A549 (cell line): Measurements from ENCODE around the gene TMEM135. TPM values are rescaled to one million over a fixed set of nuclear protein-coding genes. Genes with fewer than 3 reads are reported as not detected.

Source experiments
- ATAC-seq, 2 experiments: fragments of 200-7000 bp in 1 of 2; fragments of >200 bp in 1 of 2; cut with Nextera tagmentation in 1 of 2; cut with Tn5 transposase in 1 of 2; 3 replicates each; pipeline versions ENCODE4 v1.8.0 to v1.9.1; 2018 to 2020; ENCODE audit warnings: mild to moderate bottlenecking in 1 of 2, moderate library complexity in 1 of 2
- CTCF ChIA-PET: fragments of 300-600 bp; sonication (Branson Sonifier 250); formaldehyde crosslinking; extraction: SDS; loops from one replicate; lab custom pipeline; 2021; ENCODE audit warnings: antibody characterized with exemption, inconsistent platforms; lab: Yijun Ruan, JAX
- POLR2A ChIA-PET: fragments of 350-600 bp; formaldehyde crosslinking; extraction: SDS; loops from one replicate; lab custom pipeline; 2021; ENCODE audit warnings: antibody characterized with exemption, inconsistent platforms; lab: Yijun Ruan, JAX
- DNase-seq, 2 experiments: peaks; one replicate each; pipeline versions ENCODE4 v3.0.0 to v3.0.0-alpha.2; 2011 to 2016; ENCODE audit warnings: low read depth in 1 of 2, low spot score in 1 of 2
- FAIRE-seq: peaks from 2 replicates; lab custom pipeline; 2011; peaks lifted over from hg19 to GRCh38; lab: Jason Lieb, UNC
- H3K27ac ChIP-seq, 2 experiments: fragments of >200 bp; sonication (Bioruptor Twin); formaldehyde crosslinking; 3 replicates each; pipeline ENCODE4 v1.5.1; 2016 to 2017
- H3K4me1 ChIP-seq: fragments of >200 bp; sonication (Bioruptor Twin); formaldehyde crosslinking; 3 replicates; pipeline ENCODE4 v1.6.1; 2016
- H3K4me2 ChIP-seq: fragments of >200 bp; sonication (Bioruptor Twin); formaldehyde crosslinking; 3 replicates; pipeline ENCODE4 v1.6.1; 2016
- H3K4me3 ChIP-seq: fragments of >200 bp; sonication (Bioruptor Twin); formaldehyde crosslinking; 3 replicates; pipeline ENCODE4 v1.5.1; 2016
- H3K9me3 ChIP-seq: fragments of >200 bp; sonication (Bioruptor Twin); formaldehyde crosslinking; 3 replicates; pipeline ENCODE4 v1.6.1; 2016
- BHLHE40 ChIP-seq: IDR thresholded peaks from 2 replicates; pipeline ENCODE4 v1.6.1; 2012; ENCODE audit warnings: low read depth, low read length, inconsistent platforms
- CEBPB ChIP-seq, 2 experiments: fragments of >200 bp in 1 of 2; sonication (Bioruptor Twin) in 1 of 2; formaldehyde crosslinking in 1 of 2; IDR thresholded peaks; 2 replicates each; pipeline ENCODE4 v1.6.1; 2012 to 2016
- EP300 ChIP-seq, 2 experiments: fragments of >200 bp; sonication (Bioruptor Twin); formaldehyde crosslinking; IDR thresholded peaks; 2 replicates in 1 of 2; 3 replicates in 1 of 2; pipeline ENCODE4 v1.6.1; 2016 to 2017
- FOSB ChIP-seq: fragments of 250-450 bp; sonication (Bioruptor Pico); IDR thresholded peaks from 2 replicates; pipeline ENCODE4 v1.5.0; 2020; ENCODE audit warnings: mild to moderate bottlenecking, moderate library complexity
- HOXA7 ChIP-seq: fragments of 250-450 bp; sonication (Bioruptor Pico); IDR thresholded peaks from 2 replicates; pipeline ENCODE4 v1.5.0; 2020; ENCODE audit warnings: mild to moderate bottlenecking, moderate library complexity
- HOXB13 ChIP-seq: fragments of 250-450 bp; sonication (Bioruptor Pico); IDR thresholded peaks from 2 replicates; pipeline ENCODE4 v1.5.0; 2020; ENCODE audit warnings: low read depth, mild to moderate bottlenecking, moderate library complexity
- MAFK ChIP-seq: fragments of 450-650 bp; IDR thresholded peaks from 2 replicates; pipeline ENCODE4 v1.6.1; 2014; ENCODE audit not compliant: partially characterized antibody
- NFE2L2 ChIP-seq: fragments of 150-350 bp; conservative IDR thresholded peaks from 2 replicates; pipeline ENCODE4 v1.6.1; 2014; ENCODE audit warnings: low read length
- PBX3 ChIP-seq: IDR thresholded peaks from 2 replicates; pipeline ENCODE4 v1.6.1; 2012
- POLR2A ChIP-seq: IDR thresholded peaks from 2 replicates; pipeline ENCODE4 v1.6.1; 2012; ENCODE audit warnings: mild to moderate bottlenecking, low read length
- RARB ChIP-seq: fragments of 250-450 bp; sonication (Bioruptor Pico); IDR thresholded peaks from 2 replicates; pipeline ENCODE4 v1.8.0; 2021; ENCODE audit warnings: mild to moderate bottlenecking, moderate library complexity
- RFX5 ChIP-seq: fragments of 450-650 bp; IDR thresholded peaks from 2 replicates; pipeline ENCODE4 v1.7.1; 2014; ENCODE audit warnings: antibody characterized with exemption, mild to moderate bottlenecking, moderate library complexity
- RNF2 ChIP-seq: fragments of 200-600 bp; sonication (generic); IDR thresholded peaks from 2 replicates; pipeline ENCODE4 v1.6.1; 2016; ENCODE audit warnings: low read depth, mild to moderate bottlenecking, antibody characterized with exemption, moderate library complexity, borderline replicate concordance
- SREBF2 ChIP-seq: fragments of 450-650 bp; IDR thresholded peaks from 2 replicates; pipeline ENCODE4 v1.6.1; 2014; ENCODE audit warnings: mild to moderate bottlenecking, moderate library complexity
- TFCP2L1 ChIP-seq: fragments of 250-450 bp; sonication (Bioruptor Pico); IDR thresholded peaks from 2 replicates; pipeline ENCODE4 v1.5.0; 2021; ENCODE audit warnings: mild to moderate bottlenecking
- ZC3H11A ChIP-seq: fragments of 450-650 bp; IDR thresholded peaks from 2 replicates; pipeline ENCODE4 v1.6.1; 2014; ENCODE audit warnings: antibody characterized with exemption, mild to moderate bottlenecking
- ZFP36 ChIP-seq: fragments of 450-650 bp; IDR thresholded peaks from 2 replicates; pipeline ENCODE4 v1.6.1; 2014; ENCODE audit warnings: borderline replicate concordance; ENCODE audit not compliant: partially characterized antibody
- ZNF302 ChIP-seq: fragments of 250-450 bp; sonication (Bioruptor Pico); IDR thresholded peaks from 2 replicates; pipeline ENCODE4 v1.9.0; 2021; ENCODE audit warnings: inconsistent platforms, mild to moderate bottlenecking, moderate library complexity
- WGBS: methylation state at CpG from one replicate; pipeline ENCODE4 v1.1.6; 2017; ENCODE audit errors: missing lambda C conversion rate; 5-methylcytosine and 5-hydroxymethylcytosine counted together
- polyA plus RNA-seq, 4 experiments: library from polyadenylated mRNA; depleted of rRNA in 3 of 4; stranded (reverse); fragments of >200 nt; fragmentation: RNase III in 1 of 4; extraction: RNeasy Plus Mini Kit Qiagen cat#74134 plus additional on column Dnase treatment in 1 of 4; gene quantifications; 2 replicates in 3 of 4; 3 replicates in 1 of 4; pipeline ENCODE4 v1.2.3, GENCODE V29; 2011 to 2017
- TF ChIP-seq, protein P1 (sequence below): IDR thresholded peaks from 2 replicates; pipeline ENCODE4 v1.6.1; 2012
- TF ChIP-seq, protein P2 (sequence below): fragments of 200-600 bp; sonication (generic); IDR thresholded peaks from 2 replicates; pipeline ENCODE4 v1.6.1; 2016; ENCODE audit warnings: antibody characterized with exemption, mild to moderate bottlenecking, moderate library complexity
- TF ChIP-seq, protein P3 (sequence below): fragments of 150-350 bp; IDR thresholded peaks from 2 replicates; pipeline ENCODE4 v1.6.1; 2014; ENCODE audit warnings: low read depth, mild to moderate bottlenecking, low read length
- TF ChIP-seq, protein P4 (sequence below): fragments of >200 bp; sonication (Bioruptor Twin); formaldehyde crosslinking; IDR thresholded peaks from 2 replicates; pipeline ENCODE4 v1.6.1; 2016

TMEM135 gene
- polyA plus RNA-seq, 2 of the 4 experiments (the other 2 are of a cell fraction) = 18.4 to 18.5 TPM

DNA sequence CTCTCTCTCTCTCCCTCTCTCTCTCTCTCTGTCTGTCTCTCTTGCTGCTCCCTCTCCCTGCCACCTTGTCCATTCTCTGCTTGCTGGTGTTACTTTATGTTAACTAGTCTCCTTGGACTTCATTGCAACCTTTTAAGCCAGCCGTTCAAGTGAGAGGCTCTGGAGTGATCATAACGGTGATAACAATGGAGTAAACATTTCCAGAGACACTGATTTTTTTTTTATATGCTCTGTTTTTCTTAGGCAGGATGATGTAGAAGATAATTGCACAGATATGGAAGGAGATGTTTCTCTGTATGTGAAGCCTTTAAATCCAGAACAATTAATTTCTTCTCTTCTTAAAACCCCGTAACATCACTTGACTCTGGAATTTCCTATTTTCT lies 287.7 kb downstream of the TMEM135 start:
- Histone ChIP-seq H3K4me2 (no peak overlapping the region), H3K4me3 (no peak overlapping the region), H3K4me1 (no peaks in the 10 kb centered on the region)
- FAIRE-seq (no peak), ATAC-seq (no peak)
- ChIA-PET POLR2A (no interaction called here), CTCF (interaction anchor here (1.2 kb wide), 1 partner anchor 387 kb away, joined by 3 read pairs; no protein-coding TSS in a partner anchor)
- no peak for TF ChIP-seq TFCP2L1 (CRISPR knock-in tag)
- TF ChIP-seq CEBPB (IDR thresholded peaks at IDR 0.05) = no peak
- no peak for TF ChIP-seq POLR2A
- TF ChIP-seq, protein P1, sequence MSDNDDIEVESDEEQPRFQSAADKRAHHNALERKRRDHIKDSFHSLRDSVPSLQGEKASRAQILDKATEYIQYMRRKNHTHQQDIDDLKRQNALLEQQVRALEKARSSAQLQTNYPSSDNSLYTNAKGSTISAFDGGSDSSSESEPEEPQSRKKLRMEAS = no peak
- TF ChIP-seq NFE2L2 = no peak
- TF ChIP-seq SREBF2 = no peak
- TF ChIP-seq RFX5 = no peak
- no peak for TF ChIP-seq ZC3H11A
- TF ChIP-seq EP300 (IDR thresholded peaks at IDR 0.05) = no peak
- no peak for TF ChIP-seq FOSB (CRISPR knock-in tag)
- TF ChIP-seq RARB (CRISPR knock-in tag) = no peak
- no peak for TF ChIP-seq BHLHE40
- no peak for TF ChIP-seq HOXA7 (CRISPR knock-in tag)
- no peak for TF ChIP-seq HOXB13
- TF ChIP-seq RNF2 = no peak
- TF ChIP-seq, all 56 proteins: peak for 0
- Histone ChIP-seq H3K27ac (no peak overlapping the region), H3K9me3 (no peaks in the 10 kb centered on the region)
- WGBS = 86% methylated on average over 3 of the region's 3 CpGs
- DNase-seq = no peak

GRCh38 chr11:87326594-87326993 lies 288.9 kb downstream of the TMEM135 start:
- FAIRE-seq = no peak
- ChIA-PET POLR2A (no interaction called here), CTCF (no interaction called here)
- H3K4me3 ChIP-seq = no peak overlapping the region
- TF ChIP-seq PBX3 = no peak
- TF ChIP-seq, protein P2, sequence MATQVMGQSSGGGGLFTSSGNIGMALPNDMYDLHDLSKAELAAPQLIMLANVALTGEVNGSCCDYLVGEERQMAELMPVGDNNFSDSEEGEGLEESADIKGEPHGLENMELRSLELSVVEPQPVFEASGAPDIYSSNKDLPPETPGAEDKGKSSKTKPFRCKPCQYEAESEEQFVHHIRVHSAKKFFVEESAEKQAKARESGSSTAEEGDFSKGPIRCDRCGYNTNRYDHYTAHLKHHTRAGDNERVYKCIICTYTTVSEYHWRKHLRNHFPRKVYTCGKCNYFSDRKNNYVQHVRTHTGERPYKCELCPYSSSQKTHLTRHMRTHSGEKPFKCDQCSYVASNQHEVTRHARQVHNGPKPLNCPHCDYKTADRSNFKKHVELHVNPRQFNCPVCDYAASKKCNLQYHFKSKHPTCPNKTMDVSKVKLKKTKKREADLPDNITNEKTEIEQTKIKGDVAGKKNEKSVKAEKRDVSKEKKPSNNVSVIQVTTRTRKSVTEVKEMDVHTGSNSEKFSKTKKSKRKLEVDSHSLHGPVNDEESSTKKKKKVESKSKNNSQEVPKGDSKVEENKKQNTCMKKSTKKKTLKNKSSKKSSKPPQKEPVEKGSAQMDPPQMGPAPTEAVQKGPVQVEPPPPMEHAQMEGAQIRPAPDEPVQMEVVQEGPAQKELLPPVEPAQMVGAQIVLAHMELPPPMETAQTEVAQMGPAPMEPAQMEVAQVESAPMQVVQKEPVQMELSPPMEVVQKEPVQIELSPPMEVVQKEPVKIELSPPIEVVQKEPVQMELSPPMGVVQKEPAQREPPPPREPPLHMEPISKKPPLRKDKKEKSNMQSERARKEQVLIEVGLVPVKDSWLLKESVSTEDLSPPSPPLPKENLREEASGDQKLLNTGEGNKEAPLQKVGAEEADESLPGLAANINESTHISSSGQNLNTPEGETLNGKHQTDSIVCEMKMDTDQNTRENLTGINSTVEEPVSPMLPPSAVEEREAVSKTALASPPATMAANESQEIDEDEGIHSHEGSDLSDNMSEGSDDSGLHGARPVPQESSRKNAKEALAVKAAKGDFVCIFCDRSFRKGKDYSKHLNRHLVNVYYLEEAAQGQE = no peak
- TF ChIP-seq ZFP36 = no peak
- peak; percentile 63 for TF ChIP-seq MAFK
- TF ChIP-seq, protein P3, sequence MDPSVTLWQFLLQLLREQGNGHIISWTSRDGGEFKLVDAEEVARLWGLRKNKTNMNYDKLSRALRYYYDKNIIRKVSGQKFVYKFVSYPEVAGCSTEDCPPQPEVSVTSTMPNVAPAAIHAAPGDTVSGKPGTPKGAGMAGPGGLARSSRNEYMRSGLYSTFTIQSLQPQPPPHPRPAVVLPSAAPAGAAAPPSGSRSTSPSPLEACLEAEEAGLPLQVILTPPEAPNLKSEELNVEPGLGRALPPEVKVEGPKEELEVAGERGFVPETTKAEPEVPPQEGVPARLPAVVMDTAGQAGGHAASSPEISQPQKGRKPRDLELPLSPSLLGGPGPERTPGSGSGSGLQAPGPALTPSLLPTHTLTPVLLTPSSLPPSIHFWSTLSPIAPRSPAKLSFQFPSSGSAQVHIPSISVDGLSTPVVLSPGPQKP = no peak
- TF ChIP-seq ZNF302 (CRISPR knock-in tag) = no peak
- TF ChIP-seq, protein P4, sequence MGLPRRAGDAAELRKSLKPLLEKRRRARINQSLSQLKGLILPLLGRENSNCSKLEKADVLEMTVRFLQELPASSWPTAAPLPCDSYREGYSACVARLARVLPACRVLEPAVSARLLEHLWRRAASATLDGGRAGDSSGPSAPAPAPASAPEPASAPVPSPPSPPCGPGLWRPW = no peak
- H3K9me3 ChIP-seq = no peaks in the 10 kb centered on the region
- no peak for DNase-seq
- ATAC-seq = no peak
- no peak overlapping the region for H3K27ac ChIP-seq
- H3K4me1 ChIP-seq = no peaks in the 10 kb centered on the region
- H3K4me2 ChIP-seq = no peak overlapping the region
- 91% methylated on average over 2 of the region's 2 CpGs for WGBS
